ENCODE measurements around the gene S100A7A.

Gene S100A7A

DNA sequence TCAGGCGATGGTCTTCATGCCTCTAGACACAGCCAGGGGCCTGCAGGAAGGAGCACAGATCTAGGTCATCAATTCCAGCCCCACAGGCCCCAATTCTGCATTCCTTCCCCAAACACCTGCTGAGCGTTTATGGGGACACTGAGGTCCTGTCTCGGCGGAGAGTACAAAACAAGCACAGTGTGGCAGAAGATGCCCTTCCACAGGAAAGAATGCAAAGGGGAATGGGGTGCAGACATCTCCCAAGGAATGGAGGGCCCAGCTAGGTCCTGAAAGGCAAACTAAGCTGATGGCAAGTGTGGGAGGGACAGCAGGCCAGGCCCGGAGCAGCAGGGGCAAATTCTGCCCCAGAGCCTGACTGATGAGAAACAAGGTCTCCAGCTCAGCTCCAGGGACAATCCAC lies 21.9 kb upstream of the S100A7A start:
- no peak for DNase-seq (ENCODE audit: low read depth)
- no peak overlapping the region for H3K4me3 ChIP-seq (ENCODE audit: low read depth, low read length)
- TF ChIP-seq, protein P1, sequence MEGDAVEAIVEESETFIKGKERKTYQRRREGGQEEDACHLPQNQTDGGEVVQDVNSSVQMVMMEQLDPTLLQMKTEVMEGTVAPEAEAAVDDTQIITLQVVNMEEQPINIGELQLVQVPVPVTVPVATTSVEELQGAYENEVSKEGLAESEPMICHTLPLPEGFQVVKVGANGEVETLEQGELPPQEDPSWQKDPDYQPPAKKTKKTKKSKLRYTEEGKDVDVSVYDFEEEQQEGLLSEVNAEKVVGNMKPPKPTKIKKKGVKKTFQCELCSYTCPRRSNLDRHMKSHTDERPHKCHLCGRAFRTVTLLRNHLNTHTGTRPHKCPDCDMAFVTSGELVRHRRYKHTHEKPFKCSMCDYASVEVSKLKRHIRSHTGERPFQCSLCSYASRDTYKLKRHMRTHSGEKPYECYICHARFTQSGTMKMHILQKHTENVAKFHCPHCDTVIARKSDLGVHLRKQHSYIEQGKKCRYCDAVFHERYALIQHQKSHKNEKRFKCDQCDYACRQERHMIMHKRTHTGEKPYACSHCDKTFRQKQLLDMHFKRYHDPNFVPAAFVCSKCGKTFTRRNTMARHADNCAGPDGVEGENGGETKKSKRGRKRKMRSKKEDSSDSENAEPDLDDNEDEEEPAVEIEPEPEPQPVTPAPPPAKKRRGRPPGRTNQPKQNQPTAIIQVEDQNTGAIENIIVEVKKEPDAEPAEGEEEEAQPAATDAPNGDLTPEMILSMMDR (conservative IDR thresholded peaks at IDR 0.05; ENCODE audit: low read depth, low read length), result no peak

DNA sequence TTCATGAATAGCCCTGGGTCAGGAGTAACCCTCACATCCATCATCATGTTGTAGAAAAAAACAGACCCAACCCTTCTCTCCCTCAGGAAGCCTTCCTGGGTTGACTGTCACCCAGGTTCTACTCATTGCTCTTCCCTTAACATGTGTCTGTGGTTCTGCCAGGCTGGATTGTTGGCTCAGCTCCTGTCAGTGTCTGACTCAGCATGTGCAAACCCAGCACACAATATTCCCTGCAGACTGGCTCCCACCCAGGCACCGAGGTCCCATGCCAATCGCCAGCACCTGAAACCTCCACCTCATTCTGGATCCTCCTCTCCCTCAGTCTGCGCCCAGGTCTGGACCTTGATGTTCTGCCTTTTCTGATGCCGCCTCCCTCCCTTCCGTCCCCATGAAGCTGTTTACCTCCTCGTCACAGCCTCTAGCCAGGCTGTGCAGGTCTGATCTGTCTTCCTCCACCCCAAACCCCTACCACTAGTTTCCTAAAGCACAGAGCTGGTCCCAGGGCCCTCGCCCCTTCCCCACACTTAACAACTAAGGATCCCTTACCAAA lies 21.1 kb upstream of the S100A7A start:
- TF ChIP-seq, protein P1 (conservative IDR thresholded peaks at IDR 0.05; ENCODE audit: low read depth, low read length), result no peak
- no peak overlapping the region for H3K4me3 ChIP-seq (ENCODE audit: low read depth, low read length)
- no peak for DNase-seq (ENCODE audit: low read depth)

DNA sequence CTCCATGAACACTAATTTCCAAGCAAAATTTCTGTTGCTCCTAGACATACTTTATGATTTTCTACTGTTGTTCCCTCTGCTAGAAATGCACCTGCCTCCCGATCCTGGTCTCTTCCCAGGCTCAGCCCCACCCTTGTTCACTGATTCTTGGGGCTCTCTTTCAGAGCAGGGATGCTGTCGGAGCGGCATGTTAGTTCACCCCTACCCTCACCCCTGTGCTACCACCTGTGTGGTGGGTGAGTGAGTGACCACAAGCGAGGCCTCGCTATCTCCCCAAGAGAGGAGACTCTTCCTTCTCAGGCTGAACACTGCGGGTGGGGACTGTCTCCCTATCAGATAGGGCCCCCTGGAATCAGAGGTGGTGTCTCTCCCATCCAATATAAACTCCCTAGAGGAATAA lies 20.5 kb upstream of the S100A7A start:
- DNase-seq (ENCODE audit: low read depth), result no peak
- H3K4me3 ChIP-seq (ENCODE audit: low read depth, low read length), result no peak overlapping the region
- TF ChIP-seq, protein P1 (conservative IDR thresholded peaks at IDR 0.05; ENCODE audit: low read depth, low read length), result no peak

DNA sequence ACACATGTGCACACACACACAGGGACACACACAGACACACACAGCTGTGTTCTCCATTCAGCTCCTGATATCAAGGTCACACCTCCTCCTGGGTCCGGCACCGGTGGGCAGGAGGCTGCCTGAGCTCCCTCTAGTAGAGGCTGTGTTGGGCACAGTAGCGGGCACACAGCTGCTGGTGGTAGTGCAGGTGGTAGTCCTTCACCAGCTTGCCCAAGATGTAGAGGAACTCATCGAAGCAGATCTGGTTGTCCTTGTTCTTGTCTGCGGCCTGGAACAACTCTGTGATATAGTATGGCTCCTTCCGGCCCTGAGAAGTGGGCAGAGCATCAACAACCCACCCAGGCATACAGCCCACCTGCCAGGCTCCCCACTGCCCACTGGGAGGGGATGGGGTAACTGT lies 19.9 kb upstream of the S100A7A start:
- DNase-seq (ENCODE audit: low read depth), result no peak
- TF ChIP-seq, protein P1 (conservative IDR thresholded peaks at IDR 0.05; ENCODE audit: low read depth, low read length), result no peak
- H3K4me3 ChIP-seq (ENCODE audit: low read depth, low read length), result no peak overlapping the region

DNA sequence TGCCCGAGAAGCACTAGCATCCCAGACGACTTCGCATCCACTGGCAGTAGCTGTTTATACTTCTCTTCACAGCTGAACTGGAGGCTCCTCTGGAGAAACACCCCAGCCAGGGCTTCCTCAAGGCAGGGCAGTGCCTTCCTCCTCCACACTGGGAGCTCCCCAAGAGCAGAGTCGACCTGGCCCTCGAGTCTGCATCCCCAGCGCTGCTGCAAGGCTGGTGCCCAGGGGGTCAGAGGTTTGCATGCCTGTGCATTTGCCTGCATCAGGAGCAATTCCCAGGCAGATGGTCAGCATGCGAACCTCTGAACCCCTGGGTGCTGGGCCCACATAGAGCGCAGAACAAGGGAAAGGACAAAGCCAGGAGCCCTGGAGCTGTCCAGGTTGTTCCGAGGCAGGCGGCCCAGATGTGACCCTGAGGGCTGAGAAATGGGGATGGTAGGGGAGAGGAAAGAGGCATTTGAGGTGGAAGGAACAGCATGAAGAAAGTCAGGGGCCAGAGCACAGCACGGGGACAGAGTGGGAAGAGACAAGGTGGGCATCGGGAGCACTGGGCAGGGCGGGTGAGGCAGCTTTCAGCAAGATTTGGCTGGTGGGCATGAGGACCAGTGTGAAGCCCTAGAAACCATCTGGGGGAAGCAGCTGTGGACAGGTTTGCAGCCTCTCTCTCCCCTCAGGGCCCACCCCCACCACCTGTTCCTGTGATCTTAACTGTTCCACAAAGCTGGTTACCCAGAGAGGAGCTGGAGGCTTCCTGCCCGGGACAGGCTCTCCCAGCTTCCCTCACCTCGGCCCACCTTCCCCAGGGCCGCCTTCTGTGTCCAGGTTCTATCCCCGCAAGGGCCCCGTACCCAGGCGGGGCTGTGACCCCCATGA lies 19.0 kb upstream of the S100A7A start:
- TF ChIP-seq, protein P1 (conservative IDR thresholded peaks at IDR 0.05; ENCODE audit: low read depth, low read length), result no peak
- no peak for DNase-seq (ENCODE audit: low read depth)
- H3K4me3 ChIP-seq (ENCODE audit: low read depth, low read length), result no peak overlapping the region

DNA sequence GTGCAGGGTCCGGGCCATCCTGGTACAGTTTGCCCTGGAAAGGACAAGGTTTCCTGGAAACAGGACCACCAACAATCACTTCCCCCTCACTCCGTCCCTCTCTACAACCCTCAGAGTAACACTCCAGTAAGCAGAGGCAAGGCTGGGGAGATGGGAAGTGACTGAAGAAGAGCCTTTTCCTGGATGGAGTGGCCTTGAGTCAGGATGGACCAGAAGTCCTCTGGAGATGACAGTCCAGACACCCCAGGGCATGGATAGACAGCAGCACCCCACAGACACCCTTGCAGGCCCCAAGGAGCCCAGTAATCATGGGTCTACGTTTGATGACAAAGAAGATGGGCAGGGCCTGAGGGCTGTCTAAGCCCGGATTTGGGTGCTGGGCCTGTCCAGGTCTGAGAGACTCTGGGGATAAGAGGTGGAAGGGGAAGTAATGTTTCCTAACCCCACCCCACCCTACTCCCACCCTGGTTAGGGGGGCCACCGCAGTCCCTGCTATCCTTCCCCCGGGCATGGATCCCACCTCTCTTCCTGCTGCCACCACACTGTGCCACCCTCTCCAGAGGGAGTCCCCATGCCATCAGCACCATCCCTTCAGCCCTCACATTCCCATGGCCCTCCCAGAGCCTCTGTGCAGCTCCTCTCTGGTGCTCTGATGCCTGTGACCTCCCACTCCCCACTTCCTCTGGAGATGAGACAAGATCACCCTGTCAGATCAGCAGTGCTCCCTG lies 18.2 kb upstream of the S100A7A start:
- TF ChIP-seq, protein P1 (conservative IDR thresholded peaks at IDR 0.05; ENCODE audit: low read depth, low read length), result no peak
- H3K4me3 ChIP-seq (ENCODE audit: low read depth, low read length), result no peak overlapping the region
- no peak for DNase-seq (ENCODE audit: low read depth)

Data from choroid plexus epithelial cell (primary cell).